DOHH2 (cell line): ENCODE results near the gene KCNJ4.

Experiments
- H3F3A ChIP-seq: fragments of 200-600 bp; sonication (generic), shearing (Covaris generic); 2 replicates; pipeline ENCODE4 v1.6.0; 2016; ENCODE audit warnings: antibody characterized with exemption, mild to moderate bottlenecking; ENCODE audit not compliant: control insufficient read depth, insufficient read depth
- H3K27ac ChIP-seq: fragments of 200-600 bp; sonication (generic); 2 replicates; pipeline ENCODE4 v1.5.1; 2014; ENCODE audit warnings: low read depth, mild to moderate bottlenecking, low read length, moderate library complexity
- H3K27me3 ChIP-seq: fragments of 200-600 bp; sonication (generic); 2 replicates; pipeline ENCODE4 v1.6.1; 2014; ENCODE audit warnings: mild to moderate bottlenecking, low read length, mixed read lengths; ENCODE audit not compliant: control insufficient read depth
- H3K36me3 ChIP-seq: fragments of 200-600 bp; sonication (generic); 2 replicates; pipeline ENCODE4 v1.6.1; 2014; ENCODE audit warnings: mild to moderate bottlenecking, low read length, moderate library complexity, mixed read lengths; ENCODE audit not compliant: control insufficient read depth
- H3K4me1 ChIP-seq: fragments of 200-600 bp; sonication (generic); 2 replicates; pipeline ENCODE4 v1.6.1; 2014; ENCODE audit warnings: mild to moderate bottlenecking, low read length, mixed read lengths; ENCODE audit not compliant: control insufficient read depth
- H3K4me2 ChIP-seq: fragments of 200-600 bp; sonication (generic); 2 replicates; pipeline ENCODE4 v1.6.0; 2014; ENCODE audit warnings: mild to moderate bottlenecking, low read length, moderate library complexity
- H3K4me3 ChIP-seq: fragments of 200-600 bp; sonication (generic); 2 replicates; pipeline ENCODE4 v1.5.1; 2014; ENCODE audit warnings: mild to moderate bottlenecking, low read length, mixed read lengths
- H3K79me2 ChIP-seq: fragments of 200-600 bp; sonication (generic); 2 replicates; pipeline ENCODE4 v1.6.1; 2014; ENCODE audit warnings: mild to moderate bottlenecking, low read length, mixed read lengths; ENCODE audit not compliant: control insufficient read depth
- H3K9me2 ChIP-seq: fragments of 200-600 bp; sonication (generic); replicated peaks from 2 replicates; pipeline ENCODE4 v1.6.1; 2014; ENCODE audit warnings: mild to moderate bottlenecking, low read length, mixed read lengths; ENCODE audit not compliant: control insufficient read depth
- H3K9me3 ChIP-seq: fragments of 200-600 bp; sonication (generic); 2 replicates; pipeline ENCODE4 v1.6.1; 2014; ENCODE audit warnings: antibody characterized with exemption, low read length, mixed read lengths; ENCODE audit not compliant: control insufficient read depth, insufficient read depth
- H4K20me1 ChIP-seq: fragments of 200-600 bp; sonication (generic); 2 replicates; pipeline ENCODE4 v1.6.0; 2014; ENCODE audit warnings: low read depth, mild to moderate bottlenecking, antibody characterized with exemption, low read length, moderate library complexity; ENCODE audit not compliant: control insufficient read depth, insufficient read depth
- CTCF ChIP-seq: fragments of 200-600 bp; sonication (generic); IDR thresholded peaks from one replicate; pipeline ENCODE4 v1.5.1; 2014; ENCODE audit warnings: antibody characterized with exemption, mild to moderate bottlenecking, low read depth, low read length; ENCODE audit not compliant: poor library complexity, severe bottlenecking
- EZH2phosphoT487 ChIP-seq: fragments of 200-600 bp; sonication (generic); IDR thresholded peaks from 2 replicates; pipeline ENCODE4 v1.6.1; 2017; ENCODE audit warnings: borderline replicate concordance, mild to moderate bottlenecking, antibody characterized with exemption, low read length, moderate library complexity, mixed read lengths

KCNJ4 gene

GRCh38 chr22:38454353-38455075 lies 485 bp downstream of the KCNJ4 start:
- Histone ChIP-seq H3K27me3 (peaks cover 57% of the 10 kb centered on the region), H3K79me2 (no peaks in the 10 kb centered on the region), H3K27ac (no peak overlapping the region), H3K9me3 (no peaks in the 10 kb centered on the region), H3K9me2 (no peaks in the 10 kb centered on the region), H3K4me1 (peaks cover 5% of the 10 kb centered on the region), H4K20me1 (no peaks in the 10 kb centered on the region), H3K36me3 (no peaks in the 10 kb centered on the region), H3K4me2 (no peak overlapping the region), H3F3A (no peaks in the 10 kb centered on the region), H3K4me3 (no peak overlapping the region)
- no peak for TF ChIP-seq CTCF
- no peak for TF ChIP-seq EZH2phosphoT487

- no peaks in the 10 kb centered on the region for H3F3A ChIP-seq
- peaks cover 54% of the 10 kb centered on the region for H3K27me3 ChIP-seq
- H3K27ac ChIP-seq, result no peak overlapping the region
These were observed 1.0 kb downstream of the KCNJ4 start for GRCh38 chr22:38453996-38454352.

GRCh38 chr22:38453066-38453672 lies 1.8 kb downstream of the KCNJ4 start:
- H3K4me3 ChIP-seq, result no peak overlapping the region
- H3K9me2 ChIP-seq, result no peaks in the 10 kb centered on the region
- H3K27me3 ChIP-seq, result peaks cover 47% of the 10 kb centered on the region
- H4K20me1 ChIP-seq, result no peaks in the 10 kb centered on the region
- peaks cover 5% of the 10 kb centered on the region for H3K4me1 ChIP-seq
- H3K79me2 ChIP-seq, result no peaks in the 10 kb centered on the region
- TF ChIP-seq EZH2phosphoT487 (no peak), CTCF (no peak)
- H3K36me3 ChIP-seq, result no peaks in the 10 kb centered on the region
- H3F3A ChIP-seq, result no peaks in the 10 kb centered on the region
- no peak overlapping the region for H3K27ac ChIP-seq
- H3K9me3 ChIP-seq, result no peaks in the 10 kb centered on the region
- no peak overlapping the region for H3K4me2 ChIP-seq

More at GRCh38 chr22:38453996-38454352, 1.0 kb downstream of the KCNJ4 start:
- H3K4me1 ChIP-seq, result peaks cover 5% of the 10 kb centered on the region
- H3K79me2 ChIP-seq, result no peaks in the 10 kb centered on the region
- H3K9me3 ChIP-seq, result no peaks in the 10 kb centered on the region
- no peaks in the 10 kb centered on the region for H3K9me2 ChIP-seq
- no peaks in the 10 kb centered on the region for H4K20me1 ChIP-seq
- H3K4me2 ChIP-seq, result no peak overlapping the region
- TF ChIP-seq CTCF, result no peak
- no peak for TF ChIP-seq EZH2phosphoT487
- no peak overlapping the region for H3K4me3 ChIP-seq
- no peaks in the 10 kb centered on the region for H3K36me3 ChIP-seq
